Fibroblast of pulmonary artery (primary cell): ENCODE measurements around the gene MRFAP1L1.

ENCODE experiments used
- DNase-seq: peaks from one replicate; pipeline ENCODE4 v3.0.0-alpha.2; 2010; ENCODE audit warnings: low read depth
- H3K4me3 ChIP-seq: replicated peaks from 2 replicates; pipeline ENCODE4 v1.5.1; 2011; ENCODE audit warnings: low read depth, mild to moderate bottlenecking, control low read depth, low read length, moderate library complexity
- TF ChIP-seq, protein P1 (sequence below): IDR thresholded peaks from 2 replicates; pipeline ENCODE4 v1.5.1; 2011; ENCODE audit warnings: mild to moderate bottlenecking, control low read depth, low read length, inconsistent platforms; ENCODE audit errors: missing control alignments

Gene MRFAP1L1

GRCh38 chr4:6694177-6694901 is 15.3 kb downstream of the MRFAP1L1 start:
- H3K4me3 ChIP-seq = no peak overlapping the region
- TF ChIP-seq, protein P1, sequence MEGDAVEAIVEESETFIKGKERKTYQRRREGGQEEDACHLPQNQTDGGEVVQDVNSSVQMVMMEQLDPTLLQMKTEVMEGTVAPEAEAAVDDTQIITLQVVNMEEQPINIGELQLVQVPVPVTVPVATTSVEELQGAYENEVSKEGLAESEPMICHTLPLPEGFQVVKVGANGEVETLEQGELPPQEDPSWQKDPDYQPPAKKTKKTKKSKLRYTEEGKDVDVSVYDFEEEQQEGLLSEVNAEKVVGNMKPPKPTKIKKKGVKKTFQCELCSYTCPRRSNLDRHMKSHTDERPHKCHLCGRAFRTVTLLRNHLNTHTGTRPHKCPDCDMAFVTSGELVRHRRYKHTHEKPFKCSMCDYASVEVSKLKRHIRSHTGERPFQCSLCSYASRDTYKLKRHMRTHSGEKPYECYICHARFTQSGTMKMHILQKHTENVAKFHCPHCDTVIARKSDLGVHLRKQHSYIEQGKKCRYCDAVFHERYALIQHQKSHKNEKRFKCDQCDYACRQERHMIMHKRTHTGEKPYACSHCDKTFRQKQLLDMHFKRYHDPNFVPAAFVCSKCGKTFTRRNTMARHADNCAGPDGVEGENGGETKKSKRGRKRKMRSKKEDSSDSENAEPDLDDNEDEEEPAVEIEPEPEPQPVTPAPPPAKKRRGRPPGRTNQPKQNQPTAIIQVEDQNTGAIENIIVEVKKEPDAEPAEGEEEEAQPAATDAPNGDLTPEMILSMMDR = no peak
- DNase-seq = no peak

- TF ChIP-seq, protein P1 = no peak
- DNase-seq = no peak
- H3K4me3 ChIP-seq = no peak within 1 kb of the TSS
These were observed 16.2 kb downstream of the MRFAP1L1 start, which contains the start of gene S100P for GRCh38 chr4:6693231-6694176. Gene S100P (plus strand): TSS chr4:6693878. CDS start chr4:6693933, 55 bp downstream.

DNA sequence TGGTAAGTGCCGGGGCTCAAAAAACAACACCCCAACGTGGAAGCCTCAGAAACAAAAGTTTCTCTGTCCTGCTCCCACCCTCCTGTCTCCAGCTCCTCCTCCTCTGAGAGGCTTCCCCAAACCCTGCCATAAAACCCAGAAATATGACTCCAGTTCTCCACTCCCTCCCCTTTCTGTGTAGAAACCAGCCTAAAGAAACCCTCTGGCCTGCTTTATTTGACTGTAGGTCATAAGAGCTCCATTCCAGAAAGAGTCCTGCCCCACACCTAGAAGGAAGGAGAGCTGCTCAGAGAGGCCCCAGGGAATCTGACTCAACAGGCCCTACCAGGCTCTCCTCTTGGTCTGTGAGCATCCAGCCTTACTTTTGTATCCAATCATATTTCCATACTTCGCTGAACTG is 16.9 kb downstream of the MRFAP1L1 start:
- no peak for DNase-seq
- H3K4me3 ChIP-seq = no peak overlapping the region
- TF ChIP-seq, protein P1 = no peak

GRCh38 chr4:6692379-6692778 is 17.3 kb downstream of the MRFAP1L1 start:
- DNase-seq = no peak
- H3K4me3 ChIP-seq = no peak overlapping the region
- TF ChIP-seq, protein P1 = no peak

DNA sequence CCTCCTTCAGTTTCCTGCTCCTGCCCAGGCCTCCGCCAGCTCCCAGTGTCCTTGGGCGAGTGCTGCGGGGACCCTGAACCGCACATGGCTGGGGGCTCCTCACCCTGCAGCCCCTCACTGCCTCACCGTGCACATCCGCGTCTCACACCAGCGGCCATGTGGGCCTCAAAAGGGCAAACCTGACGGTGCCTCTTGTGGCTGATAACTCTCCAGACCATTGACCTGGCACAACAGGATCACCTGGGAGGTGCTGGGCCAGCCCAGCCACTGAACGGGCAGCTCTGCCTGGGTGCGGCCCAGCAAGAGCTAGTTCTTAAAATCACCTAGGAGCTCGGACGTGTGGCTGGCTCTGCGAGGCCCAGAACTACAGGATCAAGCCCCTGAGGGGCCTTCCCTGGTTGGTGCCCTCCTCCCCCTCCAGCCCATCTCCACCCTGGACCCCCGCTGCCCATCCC is 20.1 kb downstream of the MRFAP1L1 start:
- no peak for DNase-seq
- TF ChIP-seq, protein P1 = no peak
- no peak overlapping the region for H3K4me3 ChIP-seq

DNA sequence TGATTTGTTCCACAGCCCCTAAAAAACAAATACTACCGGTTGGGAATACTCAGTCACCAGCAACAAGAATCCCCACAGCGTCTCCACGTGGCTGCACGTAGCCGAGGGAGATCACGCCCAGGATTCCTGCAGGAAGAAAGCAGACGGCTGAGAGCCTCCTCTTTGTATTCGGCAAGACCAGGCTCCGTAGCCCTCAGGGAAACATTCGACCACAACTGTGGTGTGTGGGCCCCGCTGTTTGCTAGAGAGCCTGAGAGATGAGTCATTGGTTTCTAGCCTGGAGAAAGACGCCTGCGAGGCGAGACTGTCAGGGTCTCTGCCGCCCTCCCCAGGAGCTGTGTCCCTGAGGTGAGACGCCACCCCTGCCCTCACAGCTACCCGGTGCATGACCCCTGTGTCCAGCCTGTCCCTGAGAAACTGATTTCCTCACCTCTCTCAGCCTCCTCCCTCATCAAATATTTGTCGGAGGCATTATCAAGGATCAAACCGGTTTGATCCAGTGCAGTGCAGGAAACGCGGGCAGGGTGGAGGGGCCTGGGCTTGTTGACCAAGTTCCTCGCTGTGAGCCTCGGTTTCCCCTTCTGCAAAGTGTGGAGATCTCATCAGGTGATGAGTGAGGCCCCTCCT is 20.7 kb downstream of the MRFAP1L1 start:
- no peak overlapping the region for H3K4me3 ChIP-seq
- DNase-seq = peak; percentile 90
- TF ChIP-seq, protein P1 = peak; percentile 4
